NCI-H524 treated with DMSO at 0.1 percent for 48 hours (cell line): ENCODE results near the gene GSTA1.
"Not testable (repeated sequence)": the region's sequence is repeated elsewhere in the genome, so short reads cannot be mapped to it uniquely, and the experiment has no call there.

ENCODE experiments used
- DNase-seq: peaks from one replicate; lab custom pipeline; 2025; lab: John Stamatoyannopoulos, UW

The GSTA1 gene

GRCh38 chr6:52803668-52804255 lies at the start of gene GSTA1:
Gene GSTA1, minus strand, starts transcription at chr6:52803816. Its CDS starts 4,549 bp downstream, at chr6:52799267.
- not testable (repeated sequence) for DNase-seq

- no peak for DNase-seq
Observed at GRCh38 chr6:52849137-52849536, 45.5 kb upstream of the GSTA1 start.

- DNase-seq: no peak
Observed at GRCh38 chr6:52846002-52846401, 42.4 kb upstream of the GSTA1 start.

GRCh38 chr6:52843605-52844004 lies 40.0 kb upstream of the GSTA1 start:
- no peak for DNase-seq

- no peak for DNase-seq
Observed at GRCh38 chr6:52840763-52841585, 37.4 kb upstream of the GSTA1 start, which contains the start of gene GSTA5. Gene GSTA5, minus strand, starts transcription at chr6:52840813.

- DNase-seq: no peak
Observed at GRCh38 chr6:52839124-52840055, 35.8 kb upstream of the GSTA1 start.

- DNase-seq: no peak
Observed at GRCh38 chr6:52834481-52834880, 30.9 kb upstream of the GSTA1 start.

- not testable (repeated sequence) for DNase-seq
Observed at GRCh38 chr6:52830869-52831268, 27.3 kb upstream of the GSTA1 start.

- DNase-seq: no peak
Observed at GRCh38 chr6:52829046-52829817, 25.6 kb upstream of the GSTA1 start.

GRCh38 chr6:52828621-52829020 lies 25.0 kb upstream of the GSTA1 start:
- not testable (repeated sequence) for DNase-seq

GRCh38 chr6:52827073-52827783 lies 23.6 kb upstream of the GSTA1 start:
- DNase-seq: not testable (repeated sequence)

GRCh38 chr6:52826513-52826912 lies 22.9 kb upstream of the GSTA1 start:
- DNase-seq: no peak

- not testable (repeated sequence) for DNase-seq
Observed at GRCh38 chr6:52825900-52826459, 22.4 kb upstream of the GSTA1 start.

- not testable (repeated sequence) for DNase-seq
Observed at GRCh38 chr6:52825270-52825793, 21.7 kb upstream of the GSTA1 start.

GRCh38 chr6:52821842-52822241 lies 18.2 kb upstream of the GSTA1 start:
- DNase-seq: no peak

- no peak for DNase-seq
Observed at GRCh38 chr6:52820198-52820597, 16.6 kb upstream of the GSTA1 start.

- DNase-seq: no peak
Observed at GRCh38 chr6:52815167-52816092, 11.8 kb upstream of the GSTA1 start.

- DNase-seq: not testable (repeated sequence)
Observed at GRCh38 chr6:52814545-52814944, 10.9 kb upstream of the GSTA1 start.

GRCh38 chr6:52809777-52810176 lies 6.2 kb upstream of the GSTA1 start:
- not testable (repeated sequence) for DNase-seq
